Lung (tissue), 12 donors: ENCODE data around the gene AS3MT. TPM values are rescaled to one million over a fixed set of nuclear protein-coding genes. Genes with fewer than 3 reads are reported as not detected.

Experiments
- ATAC-seq: fragments of 200-7000 bp; cut with Tn5 transposase; one replicate; pipeline ENCODE4 v1.9.1; 2020; ENCODE audit warnings: moderate number of reproducible peaks; ENCODE audit not compliant: insufficient read depth, low FRiP score
- DNase-seq, 3 donors: peaks; one replicate each; pipeline ENCODE4 v3.0.0-alpha.2; 2013 to 2017
- H3K27ac ChIP-seq, 2 donors: one replicate each; pipeline ENCODE4 v1.5.1; 2013; ENCODE audit warnings: mild to moderate bottlenecking in 2 of 2, moderate library complexity in 2 of 2, control low read depth in 1 of 2, inconsistent platforms in 1 of 2, low read depth in 1 of 2, low read length in 1 of 2
- H3K27me3 ChIP-seq, 3 donors: one replicate each; pipeline ENCODE4 v1.5.1; 2013; ENCODE audit warnings: low read length in 2 of 3; ENCODE audit not compliant: control insufficient read depth in 3 of 3, insufficient read depth in 3 of 3
- H3K36me3 ChIP-seq, 4 donors: one replicate each; pipeline ENCODE4 v1.5.1; 2013; ENCODE audit warnings: low read length in 4 of 4, mild to moderate bottlenecking in 1 of 4, moderate library complexity in 1 of 4; ENCODE audit not compliant: control insufficient read depth in 4 of 4, insufficient read depth in 4 of 4
- H3K4me1 ChIP-seq, 5 donors: one replicate each; pipeline ENCODE4 v1.5.1; 2013; ENCODE audit warnings: low read length in 5 of 5, mild to moderate bottlenecking in 2 of 5, moderate library complexity in 1 of 5; ENCODE audit not compliant: control insufficient read depth in 5 of 5, insufficient read depth in 5 of 5
- H3K4me3 ChIP-seq: one replicate; pipeline ENCODE4 v1.5.1; 2013; ENCODE audit warnings: mild to moderate bottlenecking, control low read depth, moderate library complexity
- H3K9ac ChIP-seq, 2 donors: one replicate each; pipeline ENCODE4 v1.5.1; 2013; ENCODE audit warnings: low read length in 2 of 2, control low read depth in 1 of 2; ENCODE audit not compliant: insufficient read depth in 1 of 2
- H3K9me3 ChIP-seq, 4 donors: one replicate each; pipeline ENCODE4 v1.5.1; 2013; ENCODE audit warnings: low read length in 3 of 4, mild to moderate bottlenecking in 1 of 4, moderate library complexity in 1 of 4; ENCODE audit not compliant: control insufficient read depth in 4 of 4, insufficient read depth in 3 of 4
- WGBS, 2 donors: extraction: QIAGEN DNeasy Blood & Tissue Kit; methylation state at CpG; one replicate each; pipeline ENCODE4 v1.1.7; 2013; 5-methylcytosine and 5-hydroxymethylcytosine counted together
- polyA plus RNA-seq, 2 donors: library from polyadenylated mRNA; stranded (reverse); fragments of 200-250 nt; gene quantifications; one replicate each; pipeline ENCODE4 v1.2.1, GENCODE V29; 2013
- total RNA-seq, 2 donors: library from RNA; depleted of rRNA in 1 of 2; stranded (reverse); fragments of >200 nt in 1 of 2; gene quantifications; one replicate each; pipeline ENCODE4 v1.2.1, GENCODE V29; 2014 to 2021
- TF ChIP-seq, protein P1 (sequence below): IDR thresholded peaks from 2 replicates; pipeline ENCODE4 v1.5.1; 2012; ENCODE audit warnings: mild to moderate bottlenecking; ENCODE audit errors: control extremely low read depth, extremely low read depth
- donor health status: control.
- donor health status: control.
- donor health status: Bipolar disorder and iron deficiency.
- donor health status: healthy.
- donor health status: DM: yes; HTN: yes; CAD: no.

The AS3MT gene
- total and polyA plus RNA-seq, 4 donors: 0.86 to 5.8 (median 2.9) TPM

GRCh38 chr10:102824664-102825063, 44.6 kb upstream of the AS3MT start:
- ATAC-seq (no peak), DNase-seq (no peak)
- Histone ChIP-seq H3K27me3 (no peaks in the 10 kb centered on the region), H3K36me3 (no peaks in the 10 kb centered on the region), H3K9ac (no peak overlapping the region), H3K4me3 (no peak overlapping the region), H3K27ac (no peak overlapping the region), H3K4me1 (no peaks in the 10 kb centered on the region), H3K9me3 (no peaks in the 10 kb centered on the region)
- TF ChIP-seq, protein P1, sequence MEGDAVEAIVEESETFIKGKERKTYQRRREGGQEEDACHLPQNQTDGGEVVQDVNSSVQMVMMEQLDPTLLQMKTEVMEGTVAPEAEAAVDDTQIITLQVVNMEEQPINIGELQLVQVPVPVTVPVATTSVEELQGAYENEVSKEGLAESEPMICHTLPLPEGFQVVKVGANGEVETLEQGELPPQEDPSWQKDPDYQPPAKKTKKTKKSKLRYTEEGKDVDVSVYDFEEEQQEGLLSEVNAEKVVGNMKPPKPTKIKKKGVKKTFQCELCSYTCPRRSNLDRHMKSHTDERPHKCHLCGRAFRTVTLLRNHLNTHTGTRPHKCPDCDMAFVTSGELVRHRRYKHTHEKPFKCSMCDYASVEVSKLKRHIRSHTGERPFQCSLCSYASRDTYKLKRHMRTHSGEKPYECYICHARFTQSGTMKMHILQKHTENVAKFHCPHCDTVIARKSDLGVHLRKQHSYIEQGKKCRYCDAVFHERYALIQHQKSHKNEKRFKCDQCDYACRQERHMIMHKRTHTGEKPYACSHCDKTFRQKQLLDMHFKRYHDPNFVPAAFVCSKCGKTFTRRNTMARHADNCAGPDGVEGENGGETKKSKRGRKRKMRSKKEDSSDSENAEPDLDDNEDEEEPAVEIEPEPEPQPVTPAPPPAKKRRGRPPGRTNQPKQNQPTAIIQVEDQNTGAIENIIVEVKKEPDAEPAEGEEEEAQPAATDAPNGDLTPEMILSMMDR: no peak
- 94 to 100% methylated on average over 4 of the region's 4 CpGs for WGBS, 2 donors

DNA sequence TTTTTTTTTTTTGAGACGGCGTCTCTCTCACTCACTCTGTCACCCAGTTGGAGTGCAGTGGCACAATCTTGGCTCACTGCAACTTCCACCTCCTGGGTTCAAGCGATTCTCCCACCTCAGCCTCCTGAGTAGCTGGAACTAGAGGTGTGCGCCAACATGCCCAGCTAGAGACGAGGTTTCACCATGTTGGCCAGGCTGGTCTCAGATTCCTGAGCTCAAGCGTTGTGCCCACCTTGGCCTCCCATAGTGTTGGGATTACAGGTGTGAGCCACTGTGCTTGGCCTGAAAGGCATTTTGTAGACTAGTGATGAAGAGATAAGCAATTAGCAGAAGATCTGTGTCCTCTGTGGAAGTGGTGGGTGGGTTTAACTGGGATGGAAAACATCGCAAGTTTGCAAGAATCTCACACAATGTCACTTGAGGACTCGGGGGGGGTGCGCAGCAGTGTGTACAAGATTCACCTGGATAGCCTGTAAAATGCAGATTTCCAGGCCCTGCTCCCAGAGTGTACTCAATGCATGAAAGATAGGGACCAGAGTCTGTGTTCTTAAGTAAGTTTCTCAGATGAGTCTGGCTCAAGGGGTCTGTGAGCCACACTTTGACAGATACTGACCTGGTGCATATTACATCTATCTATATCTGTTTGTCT, 43.0 kb upstream of the AS3MT start:
- DNase-seq (no peak), ATAC-seq (no peak)
- no peak overlapping the region for H3K4me3 ChIP-seq
- H3K9ac ChIP-seq: no peak overlapping the region
- 92 to 94% methylated on average over 9 of the region's 9 CpGs for WGBS, 2 donors
- no peaks in the 10 kb centered on the region for H3K4me1 ChIP-seq
- TF ChIP-seq, protein P1: no peak
- no peaks in the 10 kb centered on the region for H3K9me3 ChIP-seq
- H3K27me3 ChIP-seq: no peaks in the 10 kb centered on the region
- no peaks in the 10 kb centered on the region for H3K36me3 ChIP-seq
- no peak overlapping the region for H3K27ac ChIP-seq

GRCh38 chr10:102827597-102827975, 41.7 kb upstream of the AS3MT start:
- ATAC-seq: no peak
- TF ChIP-seq, protein P1: no peak
- Histone ChIP-seq H3K36me3 (no peaks in the 10 kb centered on the region), H3K9me3 (no peaks in the 10 kb centered on the region), H3K27me3 (no peaks in the 10 kb centered on the region), H3K27ac (no peak overlapping the region), H3K4me3 (no peak overlapping the region), H3K9ac (no peak overlapping the region), H3K4me1 (peaks cover 0 to 2% (median 0%) of the 10 kb centered on the region in 5 donors)
- 81 to 84% methylated on average over 5 of the region's 5 CpGs for WGBS, 2 donors
- DNase-seq: no peak
